Stimulated activated CD8-positive, alpha-beta memory T cell treated with anti-CD3 and anti-CD28 coated beads, Interleukin-4, amount 100 ng/mL, for 4 hours (primary cell): Measurements from ENCODE around the gene NUP188.

Experiments
- DNase-seq, 2 donors: peaks; one replicate each; pipeline ENCODE4 v3.0.0-alpha.2; 2020; ENCODE audit warnings: low read depth in 2 of 2, low spot score in 1 of 2

Gene NUP188

GRCh38 chr9:129005336-129005997 is 58.0 kb downstream of the NUP188 start:
- no peak for DNase-seq

- DNase-seq = peak in 1 of 2 donors; percentile 10
These were observed 59.0 kb downstream of the NUP188 start for GRCh38 chr9:129006328-129007034.

DNA sequence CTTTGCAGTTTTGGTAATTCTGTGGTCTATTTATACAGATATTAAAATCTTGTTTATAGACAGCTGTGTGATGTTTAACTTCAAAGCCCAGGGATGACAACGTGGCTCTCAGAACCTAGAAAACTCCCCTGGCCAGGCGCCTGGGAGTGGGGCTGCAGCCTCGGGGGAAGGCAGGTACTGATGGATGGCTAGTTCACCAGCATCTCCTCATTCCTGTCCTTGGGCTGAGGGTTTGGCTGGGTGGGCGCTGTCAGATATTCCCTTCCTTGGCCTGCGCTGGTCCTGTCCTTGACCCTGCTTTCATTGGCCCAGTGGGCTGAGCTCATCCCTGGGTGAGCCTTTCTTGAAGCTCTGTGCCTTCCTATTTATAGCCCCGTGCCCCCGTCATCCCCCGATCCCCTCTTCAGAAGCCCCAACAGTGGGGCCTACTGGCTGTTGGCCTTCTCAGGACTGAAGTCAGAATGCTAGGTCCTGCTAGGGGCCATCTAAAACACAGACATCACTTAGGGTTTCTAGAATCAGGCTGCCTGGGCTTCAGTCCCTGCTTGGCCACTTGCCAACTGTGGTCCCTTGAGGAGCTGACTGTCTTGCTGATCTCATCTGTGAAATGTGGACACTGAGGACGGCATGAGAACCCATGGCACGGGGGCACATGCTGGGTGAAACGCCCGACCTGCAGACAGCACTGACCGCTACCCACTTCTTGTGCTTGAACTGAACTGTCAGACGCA is 59.7 kb downstream of the NUP188 start:
- DNase-seq = no peak

GRCh38 chr9:129007766-129008468 is 60.4 kb downstream of the NUP188 start:
- no peak for DNase-seq

- no peak for DNase-seq
These were observed 61.0 kb downstream of the NUP188 start for GRCh38 chr9:129008469-129008965.

GRCh38 chr9:129008986-129009583 is 61.6 kb downstream of the NUP188 start:
- no peak for DNase-seq

- DNase-seq = no peak
These were observed 62.2 kb downstream of the NUP188 start for GRCh38 chr9:129009584-129010141.

- no peak for DNase-seq
These were observed 62.9 kb downstream of the NUP188 start for GRCh38 chr9:129010267-129010975.

GRCh38 chr9:129011170-129011569 is 63.7 kb downstream of the NUP188 start:
- DNase-seq = no peak

DNA sequence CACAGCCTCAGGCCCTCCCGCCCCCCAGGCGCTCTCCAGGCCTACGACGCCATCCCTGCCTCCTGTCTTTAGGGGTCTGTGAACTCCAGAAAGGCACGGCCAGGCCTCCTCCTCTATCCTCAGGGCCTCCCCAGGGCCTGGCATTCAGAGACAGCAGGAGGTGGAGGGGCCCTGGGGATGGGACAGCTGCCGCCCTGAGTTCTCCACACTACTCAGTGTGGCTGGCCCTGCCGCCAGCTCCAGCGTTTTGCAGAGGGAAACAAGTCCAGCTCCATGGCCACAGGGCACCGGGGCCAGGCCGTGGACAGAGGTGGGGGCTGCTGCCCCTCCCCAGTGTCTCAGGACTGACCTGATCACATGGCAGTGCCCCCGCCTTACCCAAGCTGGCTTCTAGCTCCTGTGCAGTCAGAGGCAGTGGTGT is 64.3 kb downstream of the NUP188 start:
- no peak for DNase-seq

- DNase-seq = no peak
These were observed 64.8 kb downstream of the NUP188 start for GRCh38 chr9:129012343-129012742.

DNA sequence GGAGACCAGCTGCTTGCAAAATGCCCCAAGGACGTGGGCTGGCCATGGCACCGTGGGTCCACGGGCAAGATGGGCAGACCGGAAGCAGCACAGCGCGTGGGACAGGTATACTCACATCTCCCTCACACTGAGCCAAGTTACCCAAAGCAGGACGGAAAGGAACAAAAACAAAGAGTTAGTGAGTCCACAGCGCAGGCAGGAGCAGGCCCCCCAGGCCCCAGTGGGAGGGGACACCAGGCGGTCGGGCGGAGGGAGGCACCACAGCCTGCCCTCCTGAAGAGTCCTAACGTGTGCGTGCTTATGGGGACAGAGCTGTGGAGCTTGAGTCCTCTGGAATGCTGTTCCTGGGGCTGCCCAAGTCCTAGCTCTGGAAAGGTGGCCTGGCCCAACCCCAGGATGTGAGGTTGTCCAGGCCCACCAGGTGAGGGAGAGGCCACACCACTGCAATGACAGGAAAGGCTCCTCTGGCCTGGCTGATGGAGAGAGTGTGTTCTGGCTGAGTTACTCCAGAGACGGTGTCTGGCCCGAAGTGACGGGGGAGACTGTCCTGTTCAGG is 65.5 kb downstream of the NUP188 start:
- DNase-seq = no peak

DNA sequence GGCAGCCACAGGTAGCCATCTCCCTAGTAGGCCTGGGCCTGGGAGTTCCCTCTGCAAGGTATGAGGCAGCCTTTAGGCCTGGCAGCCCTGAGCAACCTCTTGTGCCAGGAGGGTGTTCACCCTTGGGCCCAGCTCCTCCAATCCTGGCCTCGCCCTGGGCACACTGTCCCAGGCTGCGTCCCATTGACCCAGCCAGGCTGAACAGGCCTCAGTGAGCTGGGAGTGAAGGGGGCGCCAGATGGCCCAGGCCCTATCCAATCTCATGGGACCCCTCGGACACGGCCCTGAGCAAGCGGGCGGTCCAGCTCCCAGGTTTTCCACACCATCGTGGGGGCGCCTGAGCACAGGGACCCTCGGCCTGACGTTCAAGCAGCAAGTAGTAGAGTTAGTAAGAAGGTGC is 66.2 kb downstream of the NUP188 start:
- no peak for DNase-seq

- DNase-seq = no peak
These were observed 66.6 kb downstream of the NUP188 start for GRCh38 chr9:129014124-129014523.

DNA sequence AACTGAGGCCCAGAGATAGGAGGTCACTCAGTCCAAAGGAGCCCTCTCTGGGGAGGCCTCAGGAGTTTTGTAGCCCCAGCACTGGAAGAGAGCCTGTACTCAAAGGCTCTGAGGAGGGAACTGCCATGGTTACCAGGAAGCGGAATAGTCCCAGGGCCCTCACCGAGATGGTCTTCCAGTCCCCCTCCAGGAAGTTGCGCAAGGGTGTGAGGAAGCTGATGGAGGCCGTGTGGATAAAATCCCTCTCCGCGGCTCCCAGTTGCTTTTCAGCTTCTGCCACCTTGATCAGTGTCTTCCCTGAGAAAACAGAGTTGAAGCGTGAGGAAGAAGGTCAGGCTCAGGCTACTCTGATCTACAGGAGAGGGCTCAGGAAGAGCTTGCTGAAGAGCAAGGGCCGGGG is 67.1 kb downstream of the NUP188 start:
- DNase-seq = no peak

GRCh38 chr9:129021091-129021490 is 73.6 kb downstream of the NUP188 start:
- DNase-seq = no peak

GRCh38 chr9:129022037-129022436 is 74.5 kb downstream of the NUP188 start:
- DNase-seq = no peak

DNA sequence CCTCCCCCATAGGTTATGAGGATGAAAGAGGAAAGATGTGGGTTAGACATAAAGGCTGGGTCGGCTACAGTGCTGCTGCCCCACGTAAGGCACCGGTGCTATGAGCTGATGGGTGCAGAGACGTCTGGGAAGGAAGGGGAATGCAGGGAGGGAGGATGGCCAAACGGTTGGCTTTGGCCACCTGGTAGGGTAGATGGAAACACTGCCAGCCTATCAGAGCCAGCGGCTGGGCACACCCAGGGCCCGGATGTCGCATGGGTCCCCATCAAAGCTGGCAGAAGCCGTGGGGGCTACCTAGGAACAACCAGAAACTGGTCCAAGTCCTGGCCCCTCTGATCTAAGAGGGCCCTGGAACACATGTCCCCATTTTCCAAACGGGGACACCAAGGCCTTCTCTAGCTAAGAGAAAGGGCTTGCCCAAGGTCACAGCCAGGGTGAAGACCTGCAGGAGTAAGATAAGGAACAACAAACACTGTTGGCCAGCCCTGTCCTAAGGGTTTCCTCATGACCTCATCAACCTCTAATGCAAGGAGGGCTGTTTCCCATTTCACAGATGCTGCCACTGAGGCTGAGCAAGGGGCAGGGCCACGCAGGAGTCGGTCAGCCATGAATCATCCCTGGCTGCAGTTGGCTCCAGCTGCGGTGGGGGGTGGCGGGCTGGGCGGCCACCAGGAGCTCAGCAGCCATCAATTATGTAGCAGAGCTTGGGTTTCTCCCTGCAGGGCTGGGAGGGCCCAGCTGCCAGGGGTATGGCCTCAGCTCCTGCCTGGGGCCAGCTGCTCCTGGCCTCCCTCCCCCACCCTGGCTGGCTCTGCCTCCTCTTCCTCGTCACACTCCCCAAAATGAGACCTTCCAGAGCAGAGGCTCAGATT is 75.8 kb downstream of the NUP188 start:
- DNase-seq = no peak

- no peak for DNase-seq
These were observed 76.4 kb downstream of the NUP188 start for GRCh38 chr9:129023908-129024233.
